ENCODE measurements around the gene EME1.

Gene EME1

DNA sequence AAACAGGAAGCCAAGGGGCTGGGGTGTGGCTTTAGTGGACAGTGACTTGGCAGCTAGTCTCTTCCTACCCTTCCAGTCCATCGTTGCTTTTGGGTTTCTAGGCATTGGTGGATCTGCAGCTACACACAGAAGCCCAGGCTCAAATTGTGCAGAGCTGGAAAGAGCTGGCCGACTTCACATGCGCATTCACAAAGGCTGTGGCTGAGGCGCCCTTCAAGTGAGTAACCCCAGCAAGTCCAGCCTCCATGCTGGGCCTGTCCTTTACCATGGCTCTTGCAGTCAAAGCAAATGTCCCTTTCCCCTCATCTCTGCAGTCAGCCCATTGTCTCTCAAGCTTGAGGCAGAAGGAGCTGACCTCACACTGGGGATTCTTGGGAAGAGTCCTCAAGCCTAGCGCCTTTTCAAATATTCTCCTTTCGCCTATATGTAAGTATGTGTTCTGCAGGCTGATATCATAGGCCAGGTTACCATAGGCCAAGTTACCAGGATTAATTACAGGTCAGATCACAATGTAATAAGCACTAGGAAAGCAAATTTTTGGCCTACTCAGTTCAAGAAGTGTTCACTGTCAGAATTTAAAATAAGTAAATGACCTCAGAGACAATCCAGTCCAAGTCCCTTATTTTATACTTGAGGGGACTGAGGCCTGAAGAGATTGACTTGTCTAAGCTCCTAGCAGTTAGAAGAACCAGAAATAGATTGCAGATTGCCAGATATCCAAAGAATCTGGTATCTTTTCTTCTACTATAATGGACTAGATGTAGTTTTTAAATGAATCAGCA is 6.5 kb downstream of the EME1 start:
- no peak overlapping the region for H3K9ac ChIP-seq (ENCODE audit: low read depth in 1 of 2, low read length in 2 of 2)
- no peaks in the 10 kb centered on the region for H3K9me3 ChIP-seq (ENCODE audit: control insufficient read depth in 1 of 2, low read length in 2 of 2)
- no peak overlapping the region for H3K27ac ChIP-seq (ENCODE audit: low read depth, low read length)
- H3K36me3 ChIP-seq (ENCODE audit: control insufficient read depth in 1 of 2, insufficient read depth in 2 of 2, low read length in 2 of 2): peaks cover 33 to 49% of the 10 kb centered on the region in 2 donors
- no peaks in the 10 kb centered on the region for H3K4me1 ChIP-seq (ENCODE audit: control insufficient read depth in 1 of 2, insufficient read depth in 2 of 2, low read length in 2 of 2)
- H3K4me3 ChIP-seq (ENCODE audit: low read depth in 1 of 2, low read length in 2 of 2): no peak overlapping the region
- H3K27me3 ChIP-seq (ENCODE audit: control insufficient read depth in 1 of 2, insufficient read depth in 2 of 2, low read length in 2 of 2): no peaks in the 10 kb centered on the region

DNA sequence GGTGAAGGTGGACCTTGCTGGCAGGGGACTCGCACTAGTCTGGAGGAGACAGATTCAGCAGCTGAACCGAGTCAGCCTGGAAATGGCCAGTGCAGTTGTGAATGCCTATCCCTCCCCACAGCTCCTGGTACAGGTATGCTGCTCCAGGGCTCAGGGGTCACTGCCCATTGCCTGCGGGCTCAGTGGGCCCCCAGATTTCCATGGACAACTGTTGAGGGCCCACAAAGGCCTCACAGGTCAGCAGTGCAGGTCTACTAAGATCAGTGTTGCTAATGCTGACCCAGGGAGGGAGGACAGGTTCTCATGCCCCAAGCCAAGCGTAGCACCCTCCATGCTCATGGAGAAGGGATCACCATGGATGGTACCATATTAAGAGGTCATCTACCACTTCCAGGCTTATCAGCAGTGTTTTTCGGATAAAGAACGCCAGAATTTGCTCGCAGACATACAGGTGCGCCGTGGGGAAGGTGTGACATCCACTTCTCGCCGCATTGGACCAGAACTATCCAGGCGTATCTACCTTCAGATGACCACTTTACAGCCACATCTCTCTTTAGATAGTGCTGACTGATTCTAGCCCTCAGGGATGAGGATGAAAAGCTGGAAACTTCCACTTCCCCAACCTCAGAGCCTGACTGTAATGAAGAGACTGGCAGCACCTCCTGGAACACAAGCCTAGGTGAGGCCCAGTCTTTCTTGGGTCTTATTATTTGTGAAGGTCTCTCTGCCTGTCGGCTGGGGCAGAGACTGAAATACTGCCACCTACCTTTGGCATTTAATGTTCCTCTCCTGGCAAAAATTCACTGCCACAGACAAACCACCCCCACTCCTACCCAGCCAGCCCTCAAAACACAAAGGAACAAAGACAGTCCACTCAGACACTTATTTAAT is 7.6 kb downstream of the EME1 start:
- Histone ChIP-seq H3K36me3 (ENCODE audit: control insufficient read depth in 1 of 2, insufficient read depth in 2 of 2, low read length in 2 of 2) (peaks cover 42 to 60% of the 10 kb centered on the region in 2 donors), H3K27me3 (ENCODE audit: control insufficient read depth in 1 of 2, insufficient read depth in 2 of 2, low read length in 2 of 2) (no peaks in the 10 kb centered on the region), H3K27ac (ENCODE audit: low read depth, low read length) (no peak overlapping the region), H3K4me1 (ENCODE audit: control insufficient read depth in 1 of 2, insufficient read depth in 2 of 2, low read length in 2 of 2) (no peaks in the 10 kb centered on the region), H3K9me3 (ENCODE audit: control insufficient read depth in 1 of 2, low read length in 2 of 2) (no peaks in the 10 kb centered on the region), H3K4me3 (ENCODE audit: low read depth in 1 of 2, low read length in 2 of 2) (no peak overlapping the region), H3K9ac (ENCODE audit: low read depth in 1 of 2, low read length in 2 of 2) (no peak overlapping the region)

GRCh38 chr17:50381260-50381815 is 8.3 kb downstream of the EME1 start:
- H3K4me3 ChIP-seq (ENCODE audit: low read depth in 1 of 2, low read length in 2 of 2): no peak overlapping the region
- H3K4me1 ChIP-seq (ENCODE audit: control insufficient read depth in 1 of 2, insufficient read depth in 2 of 2, low read length in 2 of 2): no peaks in the 10 kb centered on the region
- H3K9ac ChIP-seq (ENCODE audit: low read depth in 1 of 2, low read length in 2 of 2): no peak overlapping the region
- H3K36me3 ChIP-seq (ENCODE audit: control insufficient read depth in 1 of 2, insufficient read depth in 2 of 2, low read length in 2 of 2): peaks cover 46 to 67% of the 10 kb centered on the region in 2 donors
- H3K9me3 ChIP-seq (ENCODE audit: control insufficient read depth in 1 of 2, low read length in 2 of 2): no peaks in the 10 kb centered on the region
- no peak overlapping the region for H3K27ac ChIP-seq (ENCODE audit: low read depth, low read length)
- no peaks in the 10 kb centered on the region for H3K27me3 ChIP-seq (ENCODE audit: control insufficient read depth in 1 of 2, insufficient read depth in 2 of 2, low read length in 2 of 2)

DNA sequence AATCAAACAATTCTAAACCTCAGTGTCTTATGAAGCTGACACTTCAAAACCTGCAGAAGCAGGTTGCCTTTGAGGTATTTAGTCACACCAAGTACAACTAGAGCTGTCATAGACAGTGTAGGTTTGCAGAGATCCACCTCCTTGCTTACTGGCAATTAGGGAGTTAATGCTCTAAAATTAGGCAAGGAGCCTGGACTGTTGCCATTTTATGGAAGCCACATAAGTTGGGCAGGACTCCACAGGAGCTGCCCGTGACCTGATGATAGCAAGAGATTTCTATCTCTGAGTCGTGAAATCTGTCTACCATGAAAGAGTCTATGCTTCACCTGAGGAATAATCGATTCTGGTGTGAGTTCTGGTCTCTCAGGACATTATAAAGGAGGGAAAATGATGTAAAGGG is 8.9 kb downstream of the EME1 start:
- Histone ChIP-seq H3K4me3 (ENCODE audit: low read depth in 1 of 2, low read length in 2 of 2) (no peak overlapping the region), H3K9ac (ENCODE audit: low read depth in 1 of 2, low read length in 2 of 2) (no peak overlapping the region), H3K27ac (ENCODE audit: low read depth, low read length) (no peak overlapping the region), H3K4me1 (ENCODE audit: control insufficient read depth in 1 of 2, insufficient read depth in 2 of 2, low read length in 2 of 2) (no peaks in the 10 kb centered on the region), H3K27me3 (ENCODE audit: control insufficient read depth in 1 of 2, insufficient read depth in 2 of 2, low read length in 2 of 2) (no peaks in the 10 kb centered on the region), H3K36me3 (ENCODE audit: control insufficient read depth in 1 of 2, insufficient read depth in 2 of 2, low read length in 2 of 2) (peaks cover 51 to 73% of the 10 kb centered on the region in 2 donors), H3K9me3 (ENCODE audit: control insufficient read depth in 1 of 2, low read length in 2 of 2) (no peaks in the 10 kb centered on the region)

GRCh38 chr17:50382931-50383330 is 9.9 kb downstream of the EME1 start:
- H3K9ac ChIP-seq (ENCODE audit: low read depth in 1 of 2, low read length in 2 of 2): no peak overlapping the region
- peaks cover 60 to 83% of the 10 kb centered on the region in 2 donors for H3K36me3 ChIP-seq (ENCODE audit: control insufficient read depth in 1 of 2, insufficient read depth in 2 of 2, low read length in 2 of 2)
- no peak overlapping the region for H3K4me3 ChIP-seq (ENCODE audit: low read depth in 1 of 2, low read length in 2 of 2)
- no peaks in the 10 kb centered on the region for H3K27me3 ChIP-seq (ENCODE audit: control insufficient read depth in 1 of 2, insufficient read depth in 2 of 2, low read length in 2 of 2)
- H3K27ac ChIP-seq (ENCODE audit: low read depth, low read length): no peak overlapping the region
- H3K9me3 ChIP-seq (ENCODE audit: control insufficient read depth in 1 of 2, low read length in 2 of 2): no peaks in the 10 kb centered on the region
- no peaks in the 10 kb centered on the region for H3K4me1 ChIP-seq (ENCODE audit: control insufficient read depth in 1 of 2, insufficient read depth in 2 of 2, low read length in 2 of 2)

DNA sequence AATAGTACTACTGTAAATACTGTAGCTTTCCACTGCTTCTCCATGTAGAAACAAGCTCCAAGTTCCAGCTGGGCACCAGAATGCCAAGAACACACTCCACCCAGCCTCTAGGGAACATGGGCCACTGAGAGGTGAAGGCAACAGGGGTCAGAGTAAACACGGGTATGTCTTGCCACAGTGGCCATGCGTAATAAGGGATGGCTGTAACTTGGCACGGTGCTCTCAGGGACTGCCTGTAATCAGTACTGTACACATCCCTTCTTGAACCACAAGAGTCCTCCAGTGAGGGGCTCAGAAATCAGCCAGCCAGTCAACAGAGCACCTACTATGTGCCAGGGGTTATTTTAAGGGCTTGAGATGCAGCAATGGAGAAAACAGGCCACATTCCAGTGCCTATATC is 13.5 kb downstream of the EME1 start:
- no peak overlapping the region for H3K9ac ChIP-seq (ENCODE audit: low read depth in 1 of 2, low read length in 2 of 2)
- no peak overlapping the region for H3K4me3 ChIP-seq (ENCODE audit: low read depth in 1 of 2, low read length in 2 of 2)
- no peak overlapping the region for H3K27ac ChIP-seq (ENCODE audit: low read depth, low read length)
- no peaks in the 10 kb centered on the region for H3K4me1 ChIP-seq (ENCODE audit: control insufficient read depth in 1 of 2, insufficient read depth in 2 of 2, low read length in 2 of 2)
- peaks cover 72 to 98% of the 10 kb centered on the region in 2 donors for H3K36me3 ChIP-seq (ENCODE audit: control insufficient read depth in 1 of 2, insufficient read depth in 2 of 2, low read length in 2 of 2)
- no peaks in the 10 kb centered on the region for H3K9me3 ChIP-seq (ENCODE audit: control insufficient read depth in 1 of 2, low read length in 2 of 2)
- H3K27me3 ChIP-seq (ENCODE audit: control insufficient read depth in 1 of 2, insufficient read depth in 2 of 2, low read length in 2 of 2): no peaks in the 10 kb centered on the region

DNA sequence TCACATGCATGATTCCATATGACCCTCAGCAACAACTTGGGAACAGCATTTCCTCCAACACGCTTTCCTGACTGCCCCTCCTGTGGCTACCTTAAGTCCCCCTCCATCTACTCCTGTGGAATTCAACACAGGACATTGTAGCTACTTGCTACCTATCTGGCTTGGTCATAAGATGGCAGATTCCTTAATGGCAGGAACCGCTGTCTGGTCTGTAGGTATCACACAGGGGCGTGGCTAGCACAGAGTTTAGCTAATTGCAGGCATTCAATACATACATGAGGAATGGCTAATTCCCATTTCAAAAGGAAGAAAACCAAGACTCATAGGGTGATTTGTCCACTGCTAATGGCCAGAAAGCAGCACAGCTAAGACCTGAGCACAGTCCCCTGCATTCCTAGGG is 15.7 kb downstream of the EME1 start:
- Histone ChIP-seq H3K27ac (ENCODE audit: low read depth, low read length) (no peak overlapping the region), H3K4me1 (ENCODE audit: control insufficient read depth in 1 of 2, insufficient read depth in 2 of 2, low read length in 2 of 2) (peaks cover 0 to 2% of the 10 kb centered on the region in 2 donors), H3K4me3 (ENCODE audit: low read depth in 1 of 2, low read length in 2 of 2) (no peak overlapping the region), H3K27me3 (ENCODE audit: control insufficient read depth in 1 of 2, insufficient read depth in 2 of 2, low read length in 2 of 2) (no peaks in the 10 kb centered on the region), H3K9me3 (ENCODE audit: control insufficient read depth in 1 of 2, low read length in 2 of 2) (no peaks in the 10 kb centered on the region), H3K9ac (ENCODE audit: low read depth in 1 of 2, low read length in 2 of 2) (no peak overlapping the region), H3K36me3 (ENCODE audit: control insufficient read depth in 1 of 2, insufficient read depth in 2 of 2, low read length in 2 of 2) (peaks cover 74 to 99% of the 10 kb centered on the region in 2 donors)

- H3K27me3 ChIP-seq (ENCODE audit: control insufficient read depth in 1 of 2, insufficient read depth in 2 of 2, low read length in 2 of 2): no peaks in the 10 kb centered on the region
- H3K27ac ChIP-seq (ENCODE audit: low read depth, low read length): no peak overlapping the region
- no peak overlapping the region for H3K4me3 ChIP-seq (ENCODE audit: low read depth in 1 of 2, low read length in 2 of 2)
- peaks cover 77 to 99% of the 10 kb centered on the region in 2 donors for H3K36me3 ChIP-seq (ENCODE audit: control insufficient read depth in 1 of 2, insufficient read depth in 2 of 2, low read length in 2 of 2)
- H3K4me1 ChIP-seq (ENCODE audit: control insufficient read depth in 1 of 2, insufficient read depth in 2 of 2, low read length in 2 of 2): peaks cover 2 to 6% of the 10 kb centered on the region in 2 donors
- H3K9ac ChIP-seq (ENCODE audit: low read depth in 1 of 2, low read length in 2 of 2): no peak overlapping the region
- no peaks in the 10 kb centered on the region for H3K9me3 ChIP-seq (ENCODE audit: control insufficient read depth in 1 of 2, low read length in 2 of 2)
These were observed 16.5 kb downstream of the EME1 start for GRCh38 chr17:50389534-50389933.

DNA sequence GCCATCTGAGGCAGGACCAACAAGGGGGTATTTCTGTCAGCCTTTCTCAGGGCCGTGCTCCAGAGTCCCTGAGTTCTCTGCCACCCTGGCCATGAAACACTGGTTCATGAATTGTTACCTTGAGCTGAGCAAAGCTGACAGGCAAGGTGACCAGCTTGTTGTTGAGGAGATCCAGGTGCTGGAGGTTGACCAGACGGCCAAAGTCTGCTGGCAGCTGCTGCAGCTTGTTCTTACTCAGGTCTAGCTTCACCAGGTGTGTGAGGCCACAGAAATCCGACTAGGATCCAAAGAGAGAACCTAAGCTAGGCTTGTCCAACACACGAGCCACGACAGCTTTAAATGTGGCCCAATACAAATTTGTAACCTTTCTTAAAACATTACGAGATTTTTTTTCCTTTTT is 19.6 kb downstream of the EME1 start:
- no peaks in the 10 kb centered on the region for H3K9me3 ChIP-seq (ENCODE audit: control insufficient read depth in 1 of 2, low read length in 2 of 2)
- H3K4me3 ChIP-seq (ENCODE audit: low read depth in 1 of 2, low read length in 2 of 2): no peak overlapping the region
- H3K27me3 ChIP-seq (ENCODE audit: control insufficient read depth in 1 of 2, insufficient read depth in 2 of 2, low read length in 2 of 2): no peaks in the 10 kb centered on the region
- peaks cover 54 to 74% of the 10 kb centered on the region in 2 donors for H3K36me3 ChIP-seq (ENCODE audit: control insufficient read depth in 1 of 2, insufficient read depth in 2 of 2, low read length in 2 of 2)
- peaks cover 21 to 24% of the 10 kb centered on the region in 2 donors for H3K4me1 ChIP-seq (ENCODE audit: control insufficient read depth in 1 of 2, insufficient read depth in 2 of 2, low read length in 2 of 2)
- no peak overlapping the region for H3K27ac ChIP-seq (ENCODE audit: low read depth, low read length)
- H3K9ac ChIP-seq (ENCODE audit: low read depth in 1 of 2, low read length in 2 of 2): no peak overlapping the region

DNA sequence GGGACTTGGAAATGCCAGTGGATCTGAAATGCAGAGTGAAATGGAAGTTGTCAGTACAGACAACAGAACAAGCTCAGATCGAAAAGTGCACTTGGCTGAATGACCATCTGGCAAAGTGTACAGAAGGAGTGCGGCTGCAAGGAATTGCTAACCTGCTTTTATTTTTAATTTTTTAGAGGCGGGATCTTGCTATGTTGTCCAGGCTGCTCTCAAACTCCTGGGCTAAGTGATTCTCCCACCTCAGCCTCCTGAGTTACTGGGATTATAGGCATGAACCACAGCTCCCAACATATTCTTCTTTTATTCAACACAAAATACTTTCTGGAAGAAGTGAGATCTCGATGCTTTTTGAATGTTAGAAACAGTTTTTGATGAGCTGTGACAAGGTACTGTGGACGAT is 20.7 kb downstream of the EME1 start:
- Histone ChIP-seq H3K27ac (ENCODE audit: low read depth, low read length) (no peak overlapping the region), H3K9me3 (ENCODE audit: control insufficient read depth in 1 of 2, low read length in 2 of 2) (no peaks in the 10 kb centered on the region), H3K4me3 (ENCODE audit: low read depth in 1 of 2, low read length in 2 of 2) (no peak overlapping the region), H3K36me3 (ENCODE audit: control insufficient read depth in 1 of 2, insufficient read depth in 2 of 2, low read length in 2 of 2) (peaks cover 46 to 64% of the 10 kb centered on the region in 2 donors), H3K27me3 (ENCODE audit: control insufficient read depth in 1 of 2, insufficient read depth in 2 of 2, low read length in 2 of 2) (no peaks in the 10 kb centered on the region), H3K4me1 (ENCODE audit: control insufficient read depth in 1 of 2, insufficient read depth in 2 of 2, low read length in 2 of 2) (peaks cover 24 to 25% of the 10 kb centered on the region in 2 donors), H3K9ac (ENCODE audit: low read depth in 1 of 2, low read length in 2 of 2) (no peak overlapping the region)

Measured in duodenal mucosa (tissue), 2 donors.